ENCODE data around the gene ATOH1.

Gene ATOH1

GRCh38 chr4:93834249-93835066 is 5.9 kb downstream of the ATOH1 start:
- H3K4me3 ChIP-seq (ENCODE audit: low read depth in 1 of 2, low read length in 2 of 2): no peak overlapping the region
- H3K4me1 ChIP-seq (ENCODE audit: control insufficient read depth in 1 of 2, insufficient read depth in 2 of 2, low read length in 2 of 2): peaks cover 5 to 18% of the 10 kb centered on the region in 2 donors
- no peaks in the 10 kb centered on the region for H3K9me3 ChIP-seq (ENCODE audit: control insufficient read depth in 1 of 2, low read length in 2 of 2)
- no peak overlapping the region for H3K9ac ChIP-seq (ENCODE audit: low read depth in 1 of 2, low read length in 2 of 2)
- peaks cover 33 to 49% of the 10 kb centered on the region in 2 donors for H3K27me3 ChIP-seq (ENCODE audit: control insufficient read depth in 1 of 2, insufficient read depth in 2 of 2, low read length in 2 of 2)
- H3K27ac ChIP-seq (ENCODE audit: low read depth, low read length): no peak overlapping the region
- no peaks in the 10 kb centered on the region for H3K36me3 ChIP-seq (ENCODE audit: control insufficient read depth in 1 of 2, insufficient read depth in 2 of 2, low read length in 2 of 2)

- peaks cover 19 to 36% of the 10 kb centered on the region in 2 donors for H3K27me3 ChIP-seq (ENCODE audit: control insufficient read depth in 1 of 2, insufficient read depth in 2 of 2, low read length in 2 of 2)
Measured at GRCh38 chr4:93835929-93836328, 7.4 kb downstream of the ATOH1 start.

GRCh38 chr4:93839704-93840103 is 11.2 kb downstream of the ATOH1 start:
- no peaks in the 10 kb centered on the region for H3K27me3 ChIP-seq (ENCODE audit: control insufficient read depth in 1 of 2, insufficient read depth in 2 of 2, low read length in 2 of 2)
- no peak overlapping the region for H3K9ac ChIP-seq (ENCODE audit: low read depth in 1 of 2, low read length in 2 of 2)
- H3K36me3 ChIP-seq (ENCODE audit: control insufficient read depth in 1 of 2, insufficient read depth in 2 of 2, low read length in 2 of 2): no peaks in the 10 kb centered on the region
- H3K4me1 ChIP-seq (ENCODE audit: control insufficient read depth in 1 of 2, insufficient read depth in 2 of 2, low read length in 2 of 2): peaks cover 0 to 28% of the 10 kb centered on the region in 2 donors
- no peak overlapping the region for H3K4me3 ChIP-seq (ENCODE audit: low read depth in 1 of 2, low read length in 2 of 2)
- H3K27ac ChIP-seq (ENCODE audit: low read depth, low read length): no peak overlapping the region
- H3K9me3 ChIP-seq (ENCODE audit: control insufficient read depth in 1 of 2, low read length in 2 of 2): no peaks in the 10 kb centered on the region

More at GRCh38 chr4:93835929-93836328, 7.4 kb downstream of the ATOH1 start:
- H3K27ac ChIP-seq (ENCODE audit: low read depth, low read length): no peak overlapping the region
- no peak overlapping the region for H3K9ac ChIP-seq (ENCODE audit: low read depth in 1 of 2, low read length in 2 of 2)
- peaks cover 0 to 11% of the 10 kb centered on the region in 2 donors for H3K4me1 ChIP-seq (ENCODE audit: control insufficient read depth in 1 of 2, insufficient read depth in 2 of 2, low read length in 2 of 2)
- no peaks in the 10 kb centered on the region for H3K36me3 ChIP-seq (ENCODE audit: control insufficient read depth in 1 of 2, insufficient read depth in 2 of 2, low read length in 2 of 2)
- H3K9me3 ChIP-seq (ENCODE audit: control insufficient read depth in 1 of 2, low read length in 2 of 2): no peaks in the 10 kb centered on the region
- H3K4me3 ChIP-seq (ENCODE audit: low read depth in 1 of 2, low read length in 2 of 2): no peak overlapping the region

GRCh38 chr4:93841803-93842345 is 13.3 kb downstream of the ATOH1 start:
- no peaks in the 10 kb centered on the region for H3K27me3 ChIP-seq (ENCODE audit: control insufficient read depth in 1 of 2, insufficient read depth in 2 of 2, low read length in 2 of 2)
- no peak overlapping the region for H3K9ac ChIP-seq (ENCODE audit: low read depth in 1 of 2, low read length in 2 of 2)
- no peak overlapping the region for H3K27ac ChIP-seq (ENCODE audit: low read depth, low read length)

GRCh38 chr4:93842601-93843252 is 14.2 kb downstream of the ATOH1 start:
- Histone ChIP-seq H3K27me3 (ENCODE audit: control insufficient read depth in 1 of 2, insufficient read depth in 2 of 2, low read length in 2 of 2) (no peaks in the 10 kb centered on the region), H3K36me3 (ENCODE audit: control insufficient read depth in 1 of 2, insufficient read depth in 2 of 2, low read length in 2 of 2) (no peaks in the 10 kb centered on the region), H3K9me3 (ENCODE audit: control insufficient read depth in 1 of 2, low read length in 2 of 2) (no peaks in the 10 kb centered on the region), H3K4me3 (ENCODE audit: low read depth in 1 of 2, low read length in 2 of 2) (peak overlapping the region in 1 of 2 donors; percentile 10), H3K4me1 (ENCODE audit: control insufficient read depth in 1 of 2, insufficient read depth in 2 of 2, low read length in 2 of 2) (peaks cover 0 to 28% of the 10 kb centered on the region in 2 donors), H3K9ac (ENCODE audit: low read depth in 1 of 2, low read length in 2 of 2) (no peak overlapping the region), H3K27ac (ENCODE audit: low read depth, low read length) (no peak overlapping the region)

More at GRCh38 chr4:93841803-93842345, 13.3 kb downstream of the ATOH1 start:
- Histone ChIP-seq H3K9me3 (ENCODE audit: control insufficient read depth in 1 of 2, low read length in 2 of 2) (no peaks in the 10 kb centered on the region), H3K4me1 (ENCODE audit: control insufficient read depth in 1 of 2, insufficient read depth in 2 of 2, low read length in 2 of 2) (peaks cover 0 to 28% of the 10 kb centered on the region in 2 donors), H3K36me3 (ENCODE audit: control insufficient read depth in 1 of 2, insufficient read depth in 2 of 2, low read length in 2 of 2) (no peaks in the 10 kb centered on the region), H3K4me3 (ENCODE audit: low read depth in 1 of 2, low read length in 2 of 2) (no peak overlapping the region)

GRCh38 chr4:93843772-93844171 is 15.2 kb downstream of the ATOH1 start:
- no peak overlapping the region for H3K9ac ChIP-seq (ENCODE audit: low read depth in 1 of 2, low read length in 2 of 2)
- H3K4me3 ChIP-seq (ENCODE audit: low read depth in 1 of 2, low read length in 2 of 2): no peak overlapping the region
- H3K9me3 ChIP-seq (ENCODE audit: control insufficient read depth in 1 of 2, low read length in 2 of 2): no peaks in the 10 kb centered on the region
- no peaks in the 10 kb centered on the region for H3K36me3 ChIP-seq (ENCODE audit: control insufficient read depth in 1 of 2, insufficient read depth in 2 of 2, low read length in 2 of 2)
- no peak overlapping the region for H3K27ac ChIP-seq (ENCODE audit: low read depth, low read length)
- H3K4me1 ChIP-seq (ENCODE audit: control insufficient read depth in 1 of 2, insufficient read depth in 2 of 2, low read length in 2 of 2): peaks cover 0 to 28% of the 10 kb centered on the region in 2 donors
- H3K27me3 ChIP-seq (ENCODE audit: control insufficient read depth in 1 of 2, insufficient read depth in 2 of 2, low read length in 2 of 2): no peaks in the 10 kb centered on the region

- Histone ChIP-seq H3K27me3 (ENCODE audit: control insufficient read depth in 1 of 2, insufficient read depth in 2 of 2, low read length in 2 of 2) (no peaks in the 10 kb centered on the region), H3K4me3 (ENCODE audit: low read depth in 1 of 2, low read length in 2 of 2) (no peak overlapping the region), H3K9ac (ENCODE audit: low read depth in 1 of 2, low read length in 2 of 2) (no peak overlapping the region), H3K9me3 (ENCODE audit: control insufficient read depth in 1 of 2, low read length in 2 of 2) (no peaks in the 10 kb centered on the region), H3K27ac (ENCODE audit: low read depth, low read length) (no peak overlapping the region), H3K36me3 (ENCODE audit: control insufficient read depth in 1 of 2, insufficient read depth in 2 of 2, low read length in 2 of 2) (no peaks in the 10 kb centered on the region), H3K4me1 (ENCODE audit: control insufficient read depth in 1 of 2, insufficient read depth in 2 of 2, low read length in 2 of 2) (peaks cover 4 to 26% of the 10 kb centered on the region in 2 donors)
Measured at GRCh38 chr4:93852680-93853079, 24.1 kb downstream of the ATOH1 start.

- Histone ChIP-seq H3K36me3 (ENCODE audit: control insufficient read depth in 1 of 2, insufficient read depth in 2 of 2, low read length in 2 of 2) (no peaks in the 10 kb centered on the region), H3K9me3 (ENCODE audit: control insufficient read depth in 1 of 2, low read length in 2 of 2) (no peaks in the 10 kb centered on the region), H3K27ac (ENCODE audit: low read depth, low read length) (no peak overlapping the region), H3K9ac (ENCODE audit: low read depth in 1 of 2, low read length in 2 of 2) (no peak overlapping the region), H3K4me1 (ENCODE audit: control insufficient read depth in 1 of 2, insufficient read depth in 2 of 2, low read length in 2 of 2) (peaks cover 4 to 26% of the 10 kb centered on the region in 2 donors), H3K27me3 (ENCODE audit: control insufficient read depth in 1 of 2, insufficient read depth in 2 of 2, low read length in 2 of 2) (no peaks in the 10 kb centered on the region), H3K4me3 (ENCODE audit: low read depth in 1 of 2, low read length in 2 of 2) (no peak overlapping the region)
Measured at GRCh38 chr4:93855926-93856325, 27.4 kb downstream of the ATOH1 start.

- H3K9ac ChIP-seq (ENCODE audit: low read depth in 1 of 2, low read length in 2 of 2): no peak overlapping the region
- no peaks in the 10 kb centered on the region for H3K4me1 ChIP-seq (ENCODE audit: control insufficient read depth in 1 of 2, insufficient read depth in 2 of 2, low read length in 2 of 2)
- no peak overlapping the region for H3K4me3 ChIP-seq (ENCODE audit: low read depth in 1 of 2, low read length in 2 of 2)
- H3K27ac ChIP-seq (ENCODE audit: low read depth, low read length): no peak overlapping the region
- H3K9me3 ChIP-seq (ENCODE audit: control insufficient read depth in 1 of 2, low read length in 2 of 2): no peaks in the 10 kb centered on the region
- no peaks in the 10 kb centered on the region for H3K36me3 ChIP-seq (ENCODE audit: control insufficient read depth in 1 of 2, insufficient read depth in 2 of 2, low read length in 2 of 2)
- no peaks in the 10 kb centered on the region for H3K27me3 ChIP-seq (ENCODE audit: control insufficient read depth in 1 of 2, insufficient read depth in 2 of 2, low read length in 2 of 2)
Measured at GRCh38 chr4:93865650-93866049, 37.1 kb downstream of the ATOH1 start.

- Histone ChIP-seq H3K9me3 (ENCODE audit: control insufficient read depth in 1 of 2, low read length in 2 of 2) (no peaks in the 10 kb centered on the region), H3K27ac (ENCODE audit: low read depth, low read length) (no peak overlapping the region), H3K4me3 (ENCODE audit: low read depth in 1 of 2, low read length in 2 of 2) (no peak overlapping the region), H3K4me1 (ENCODE audit: control insufficient read depth in 1 of 2, insufficient read depth in 2 of 2, low read length in 2 of 2) (no peaks in the 10 kb centered on the region), H3K9ac (ENCODE audit: low read depth in 1 of 2, low read length in 2 of 2) (no peak overlapping the region), H3K27me3 (ENCODE audit: control insufficient read depth in 1 of 2, insufficient read depth in 2 of 2, low read length in 2 of 2) (no peaks in the 10 kb centered on the region), H3K36me3 (ENCODE audit: control insufficient read depth in 1 of 2, insufficient read depth in 2 of 2, low read length in 2 of 2) (no peaks in the 10 kb centered on the region)
Measured at GRCh38 chr4:93867416-93868001, 39.0 kb downstream of the ATOH1 start.

All from duodenal mucosa (tissue), 2 donors.